Neural cell (in vitro differentiated cells): ENCODE measurements around the gene ANAPC10.

Experiments used
- CTCF ChIP-seq: fragments of 450-650 bp; IDR thresholded peaks from 2 replicates; pipeline ENCODE4 v1.5.1; 2014; ENCODE audit warnings: antibody characterized with exemption, mild to moderate bottlenecking, moderate library complexity; ENCODE audit not compliant: poor library complexity, severe bottlenecking
- MXI1 ChIP-seq: fragments of 450-650 bp; conservative IDR thresholded peaks from 2 replicates; pipeline ENCODE4 v1.6.1; 2014; ENCODE audit warnings: antibody characterized with exemption, mild to moderate bottlenecking; ENCODE audit not compliant: poor library complexity, severe bottlenecking
- SMC3 ChIP-seq: fragments of 450-650 bp; conservative IDR thresholded peaks from 2 replicates; pipeline ENCODE4 v1.6.1; 2014; ENCODE audit warnings: antibody characterized with exemption, mild to moderate bottlenecking, moderate library complexity; ENCODE audit not compliant: poor library complexity
- TAF1 ChIP-seq: IDR thresholded peaks from 2 replicates; pipeline ENCODE4 v1.6.1; 2012; ENCODE audit warnings: low read depth

GRCh38 chr4:145044341-145044740 lies 53.7 kb downstream of the ANAPC10 start:
- no peak for TF ChIP-seq CTCF
- TF ChIP-seq MXI1: no peak
- no peak for TF ChIP-seq SMC3
- no peak for TF ChIP-seq TAF1
